H1 (cell line): ENCODE data around the gene MIA2. TPM values are rescaled to one million over a fixed set of nuclear protein-coding genes. Genes with fewer than 3 reads are reported as not detected.
"Not testable (repeated sequence)": the region's sequence is repeated elsewhere in the genome, so short reads cannot be mapped to it uniquely, and the experiment has no call there.

ENCODE experiments used
- CTCF ChIA-PET: fragments of 300-600 bp; sonication (Branson Sonifier 250); formaldehyde crosslinking; loops from one replicate; lab custom pipeline; 2021; ENCODE audit not compliant: partially characterized antibody; lab: Charles Lee
- POLR2A ChIA-PET: fragments of 300-600 bp; sonication (Branson Sonifier 250); formaldehyde crosslinking; loops from one replicate; lab custom pipeline; 2021; ENCODE audit warnings: inconsistent platforms; ENCODE audit not compliant: partially characterized antibody; lab: Charles Lee
- DNase-seq, 2 experiments: peaks; one replicate each; pipeline versions ENCODE4 v3.0.0 to v3.0.0-alpha.2; 2010 to 2022; ENCODE audit warnings: low spot score in 2 of 2, low read depth in 1 of 2, mixed read lengths in 1 of 2
- FAIRE-seq: peaks from 2 replicates; lab custom pipeline; 2011; peaks lifted over from hg19 to GRCh38; lab: Jason Lieb, UNC
- H2AFZ ChIP-seq: 2 replicates; pipeline ENCODE4 v1.8.1; 2012; ENCODE audit warnings: low read length, inconsistent platforms
- H2AK5ac ChIP-seq: 2 replicates; pipeline ENCODE4 v1.6.1; 2013; ENCODE audit warnings: low read depth, low read length
- H2BK120ac ChIP-seq: replicated peaks from 2 replicates; pipeline ENCODE3; 2013; ENCODE audit warnings: low read depth, low read length, inconsistent platforms
- H2BK12ac ChIP-seq: 2 replicates; pipeline ENCODE4 v1.6.1; 2013; ENCODE audit warnings: low read depth, low read length
- H2BK15ac ChIP-seq: 2 replicates; pipeline ENCODE4 v1.6.1; 2013; ENCODE audit warnings: low read length
- H2BK20ac ChIP-seq: 2 replicates; pipeline ENCODE4 v1.6.1; 2013; ENCODE audit warnings: low read length
- H2BK5ac ChIP-seq: 2 replicates; pipeline ENCODE4 v1.6.1; 2013; ENCODE audit warnings: low read depth, low read length
- H3K14ac ChIP-seq: 2 replicates; pipeline ENCODE4 v1.6.1; 2013; ENCODE audit warnings: inconsistent platforms; ENCODE audit not compliant: insufficient read length
- H3K18ac ChIP-seq: 2 replicates; pipeline ENCODE4 v1.6.1; 2013; ENCODE audit warnings: low read length; ENCODE audit errors: extremely low read depth
- H3K23ac ChIP-seq: 2 replicates; pipeline ENCODE4 v1.6.1; 2013; ENCODE audit warnings: inconsistent platforms; ENCODE audit not compliant: insufficient read length
- H3K23me2 ChIP-seq: 2 replicates; pipeline ENCODE4 v1.6.1; 2013; ENCODE audit warnings: low read depth, low read length
- H3K27ac ChIP-seq: 2 replicates; pipeline ENCODE4 v1.6.1; 2011; ENCODE audit warnings: low read depth, low read length, inconsistent platforms
- H3K27me3 ChIP-seq, 4 experiments: replicated peaks in 1 of 4; 1 replicate in 1 of 4; 2 replicates in 3 of 4; pipeline versions ENCODE4 v1.6.1 to v1.8.1; 2011 to 2013; ENCODE audit warnings: low read length in 3 of 4, mild to moderate bottlenecking in 3 of 4, inconsistent platforms in 2 of 4, mixed read lengths in 2 of 4, moderate library complexity in 1 of 4; ENCODE audit not compliant: control insufficient read depth in 3 of 4, insufficient read depth in 3 of 4; ENCODE audit errors: extremely low read depth in 1 of 4
- H3K36me3 ChIP-seq, 4 experiments: 2 replicates each; pipeline versions ENCODE4 v1.6.1 to v1.8.1; 2011 to 2013; ENCODE audit warnings: mild to moderate bottlenecking in 4 of 4, low read length in 3 of 4, moderate library complexity in 2 of 4, control low read depth in 1 of 4, inconsistent platforms in 1 of 4; ENCODE audit not compliant: insufficient read depth in 4 of 4, control insufficient read depth in 2 of 4
- H3K4ac ChIP-seq: replicated peaks from 2 replicates; pipeline ENCODE3; 2013; ENCODE audit warnings: low read length, low read depth, mixed read lengths, inconsistent platforms; ENCODE audit not compliant: insufficient read length
- H3K4me1 ChIP-seq, 4 experiments: replicated peaks in 1 of 4; 1 replicate in 1 of 4; 2 replicates in 3 of 4; pipeline versions ENCODE4 v1.6.1 to v1.8.1; 2011 to 2013; ENCODE audit warnings: low read length in 3 of 4, inconsistent platforms in 2 of 4, mixed read lengths in 1 of 4; ENCODE audit not compliant: insufficient read depth in 4 of 4, control insufficient read depth in 3 of 4
- H3K4me2 ChIP-seq, 2 experiments: 2 replicates each; pipeline versions ENCODE4 v1.6.1 to v1.8.1; 2011 to 2013; ENCODE audit warnings: low read depth in 2 of 2, low read length in 2 of 2, control low read depth in 1 of 2, inconsistent platforms in 1 of 2, mild to moderate bottlenecking in 1 of 2; ENCODE audit not compliant: insufficient read depth in 1 of 2
- H3K4me3 ChIP-seq, 4 experiments: fragments of 200-600, 300-600 bp in 1 of 4; sonication (generic), shearing (Covaris generic), sonication (Bioruptor Twin) in 1 of 4; 2 replicates each; pipeline versions ENCODE4 v1.5.1 to v1.8.1; 2011 to 2016; ENCODE audit warnings: low read length in 4 of 4, low read depth in 3 of 4, control low read depth in 2 of 4, inconsistent platforms in 2 of 4, mild to moderate bottlenecking in 2 of 4, mixed read lengths in 1 of 4, moderate library complexity in 1 of 4; ENCODE audit not compliant: insufficient read depth in 2 of 4; ENCODE audit errors: extremely low read depth in 1 of 4
- H3K56ac ChIP-seq: replicated peaks from 2 replicates; pipeline ENCODE3; 2013; ENCODE audit warnings: low read depth, mild to moderate bottlenecking, mixed read lengths, low read length, inconsistent platforms; ENCODE audit not compliant: insufficient read length
- H3K79me1 ChIP-seq: 2 replicates; pipeline ENCODE4 v1.6.1; 2013; ENCODE audit warnings: low read depth, low read length, control low read depth
- H3K79me2 ChIP-seq, 2 experiments: 2 replicates each; pipeline versions ENCODE4 v1.6.1 to v1.8.1; 2012 to 2013; ENCODE audit warnings: low read length in 2 of 2, mild to moderate bottlenecking in 2 of 2, inconsistent platforms in 1 of 2; ENCODE audit not compliant: insufficient read depth in 2 of 2, control insufficient read depth in 1 of 2
- H3K9ac ChIP-seq, 4 experiments: replicated peaks in 1 of 4; 1 replicate in 1 of 4; 2 replicates in 3 of 4; pipeline versions ENCODE4 v1.6.1 to v1.8.1; 2011 to 2013; ENCODE audit warnings: low read depth in 3 of 4, low read length in 3 of 4, control low read depth in 2 of 4, mild to moderate bottlenecking in 2 of 4, moderate library complexity in 2 of 4, inconsistent platforms in 1 of 4; ENCODE audit errors: extremely low read depth in 1 of 4
- H3K9me3 ChIP-seq, 2 experiments: 2 replicates each; pipeline versions ENCODE4 v1.6.1 to v1.8.1; 2012 to 2013; ENCODE audit warnings: mild to moderate bottlenecking in 2 of 2, moderate library complexity in 2 of 2, control low read depth in 1 of 2, inconsistent platforms in 1 of 2, low read depth in 1 of 2, low read length in 1 of 2, mixed read lengths in 1 of 2; ENCODE audit not compliant: insufficient read depth in 2 of 2
- H4K20me1 ChIP-seq, 2 experiments: replicated peaks in 1 of 2; 2 replicates each; pipeline versions ENCODE3 to v1.8.1; 2011 to 2013; ENCODE audit warnings: inconsistent platforms in 2 of 2, low read length in 2 of 2, mild to moderate bottlenecking in 1 of 2; ENCODE audit not compliant: insufficient read depth in 2 of 2, control insufficient read depth in 1 of 2
- H4K5ac ChIP-seq: 2 replicates; pipeline ENCODE4 v1.6.1; 2013; ENCODE audit warnings: low read length, low read depth, mixed read lengths, inconsistent platforms; ENCODE audit not compliant: insufficient read length
- H4K8ac ChIP-seq: 2 replicates; pipeline ENCODE4 v1.8.0; 2013; ENCODE audit warnings: mild to moderate bottlenecking, moderate library complexity, low read length, inconsistent platforms; ENCODE audit not compliant: insufficient read depth; ENCODE audit errors: extremely low read depth
- H4K91ac ChIP-seq: replicated peaks from 2 replicates; pipeline ENCODE3; 2013; ENCODE audit warnings: low read length, mixed read lengths, inconsistent platforms; ENCODE audit not compliant: insufficient read length
- whole genome bisulfite sequencing, 2 experiments: shearing (Covaris generic) in 1 of 2; methylation state at CpG; one replicate each; pipeline versions ENCODE4 v1.1.6 to v1.1.7; 2013 to 2015; ENCODE audit warnings: low lambda C conversion rate in 2 of 2, mixed read lengths in 2 of 2, inconsistent platforms in 1 of 2, low coverage in 1 of 2, missing lambda C conversion rate in 1 of 2; ENCODE audit not compliant: insufficient replicate concordance in 2 of 2, insufficient coverage in 1 of 2, insufficient read length in 1 of 2; ENCODE audit errors: extremely low coverage in 1 of 2, missing lambda C conversion rate in 1 of 2; 5-methylcytosine and 5-hydroxymethylcytosine counted together
- polyA plus RNA-seq, 7 experiments: library from polyadenylated mRNA; depleted of rRNA in 3 of 7; stranded (reverse) in 5 of 7; unstranded in 2 of 7; fragments of >200 nt in 5 of 7; fragments of 200-250 nt in 2 of 7; gene quantifications; 1 replicate in 5 of 7; 2 replicates in 1 of 7; 4 replicates in 1 of 7; pipeline versions ENCODE4 v1.2.1 to v1.2.3, GENCODE V29; 2011 to 2013; ENCODE audit warnings: missing spikeins in 2 of 7, mixed read lengths in 2 of 7
- total RNA-seq: library from RNA; stranded (reverse); fragmentation: NEBNext Ultra II Directional; extraction: Animal tissue kit (Norgen Biotek cat#: 25700); gene quantifications from 2 replicates; pipeline ENCODE4 v1.2.1, GENCODE V29; 2021

MIA2 gene
- total and polyA plus RNA-seq, 2 of the 8 experiments (the other 6 are each of a cell fraction or from before 2014, with no cell fraction given) = 10.1 to 15.0 TPM

DNA sequence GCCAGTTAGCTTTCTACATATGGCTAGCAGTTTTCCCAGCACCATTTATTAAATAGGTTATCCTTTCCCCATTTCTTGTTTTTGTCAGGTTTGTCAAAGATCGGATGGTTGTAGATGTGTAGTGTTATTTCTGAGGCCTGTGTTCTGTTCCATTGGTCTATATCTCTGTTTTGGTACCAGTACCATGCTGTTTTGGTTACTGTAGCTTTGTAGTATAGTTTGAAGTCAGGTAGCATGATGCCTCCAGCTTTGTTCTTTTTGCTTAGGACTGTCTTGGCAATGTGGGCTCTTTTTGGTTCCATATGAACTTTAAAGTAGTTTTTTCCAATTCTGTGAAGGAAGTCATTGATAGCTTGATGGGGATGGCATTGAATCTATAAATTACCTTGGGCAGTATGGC, 28.5 kb downstream of the MIA2 start:
- H3K4me2 ChIP-seq, H3K9ac ChIP-seq, H2BK15ac ChIP-seq, H2AK5ac ChIP-seq, H2BK120ac ChIP-seq, H3K23me2 ChIP-seq, CTCF ChIA-PET, H3K36me3 ChIP-seq, H3K79me1 ChIP-seq, H3K4me3 ChIP-seq, POLR2A ChIA-PET, H3K27me3 ChIP-seq, H2AFZ ChIP-seq, H2BK20ac ChIP-seq, H4K20me1 ChIP-seq, H3K18ac ChIP-seq, DNase-seq, FAIRE-seq, H3K4ac ChIP-seq, H3K9me3 ChIP-seq, H4K8ac ChIP-seq, H3K23ac ChIP-seq, H2BK12ac ChIP-seq, H2BK5ac ChIP-seq, H3K14ac ChIP-seq, H3K27ac ChIP-seq, H4K91ac ChIP-seq, H3K4me1 ChIP-seq, H3K79me2 ChIP-seq, H3K56ac ChIP-seq, H4K5ac ChIP-seq: not testable (repeated sequence)
- 94% methylated on average over 1 of the region's 1 CpG; no CpG with 5 or more reads in 1 of the 2 experiments for WGBS, 2 experiments
